K562 (cell line): ENCODE results near the gene ETV3. TPM values are rescaled to one million over a fixed set of nuclear protein-coding genes. Genes with fewer than 3 reads are reported as not detected.

Experiments used
- ATAC-seq: fragments of 200-7000 bp; cut with Tn5 transposase; 3 replicates; pipeline ENCODE4 v1.9.1; 2020; ENCODE audit warnings: moderate library complexity
- BruUV-seq: library from RNA; stranded (reverse); fragments of 400-500 nt; replicated peaks from 2 replicates; lab custom pipeline; 2021; lab: Mats Ljungman, UMichigan
- CTCF ChIA-PET: fragments of 300-600 bp; formaldehyde crosslinking; extraction: SDS; loops from one replicate; lab custom pipeline; 2021; ENCODE audit warnings: low intra/inter-chr PET ratio; lab: Yijun Ruan, JAX
- POLR2A ChIA-PET: fragments of 300-600, 350-650 bp; sonication (Branson Sonifier 250); formaldehyde crosslinking; extraction: SDS; loops from one replicate; lab custom pipeline; 2021; ENCODE audit warnings: antibody characterized with exemption, inconsistent platforms; lab: Yijun Ruan, JAX
- DNase-seq, 4 experiments: peaks; one replicate each; pipeline versions ENCODE4 v3.0.0 to v3.0.0-alpha.2; 2011 to 2018; ENCODE audit warnings: low spot score in 3 of 4, mixed read lengths in 3 of 4; ENCODE audit errors: extremely low read depth in 1 of 4
- FAIRE-seq: peaks from 2 replicates; lab custom pipeline; 2011; peaks lifted over from hg19 to GRCh38; lab: Jason Lieb, UNC
- H2AFZ ChIP-seq: 2 replicates; pipeline ENCODE4 v1.6.0; 2011; ENCODE audit warnings: low read depth, low read length, control low read depth, inconsistent platforms
- H3K27ac ChIP-seq: fragments of 200-600 bp; 3 replicates; pipeline ENCODE4 v1.8.0; 2011; ENCODE audit warnings: low read depth, mild to moderate bottlenecking, control low read depth, inconsistent platforms, low read length, moderate library complexity, mixed read lengths; ENCODE audit errors: extremely low read depth
- H3K27me3 ChIP-seq, 2 experiments: fragments of 300-600 bp in 1 of 2; 2 replicates in 1 of 2; 3 replicates in 1 of 2; pipeline versions ENCODE4 v1.6.0 to v1.8.0; 2011; ENCODE audit warnings: inconsistent platforms in 2 of 2, low read length in 2 of 2, mild to moderate bottlenecking in 1 of 2, mixed read lengths in 1 of 2, moderate library complexity in 1 of 2; ENCODE audit not compliant: control insufficient read depth in 2 of 2, insufficient read depth in 2 of 2
- H3K36me3 ChIP-seq: fragments of 300-600 bp; 3 replicates; pipeline ENCODE4 v1.8.0; 2011; ENCODE audit warnings: mild to moderate bottlenecking, low read length, inconsistent platforms; ENCODE audit not compliant: control insufficient read depth, insufficient read depth
- H3K4me1 ChIP-seq, 2 experiments: fragments of 200-600 bp in 1 of 2; replicated peaks in 1 of 2; 2 replicates in 1 of 2; 3 replicates in 1 of 2; pipeline versions ENCODE4 v1.5.1 to v1.8.0; 2011; ENCODE audit warnings: inconsistent platforms in 2 of 2, low read length in 2 of 2, mild to moderate bottlenecking in 1 of 2, mixed read lengths in 1 of 2, moderate library complexity in 1 of 2; ENCODE audit not compliant: control insufficient read depth in 2 of 2, insufficient read depth in 2 of 2
- H3K4me2 ChIP-seq: 2 replicates; pipeline ENCODE4 v1.6.1; 2011; ENCODE audit warnings: low read length, control low read depth, inconsistent platforms, mixed read lengths; ENCODE audit not compliant: insufficient read depth
- H3K4me3 ChIP-seq: fragments of 200-600 bp; sonication (generic), shearing (Covaris generic); 2 replicates; pipeline ENCODE4 v1.5.1; 2016; ENCODE audit warnings: control low read depth, inconsistent platforms
- H3K79me2 ChIP-seq: fragments of 200-600 bp; 3 replicates; pipeline ENCODE4 v1.8.0; 2011; ENCODE audit warnings: low read length, inconsistent platforms; ENCODE audit not compliant: control insufficient read depth, insufficient read depth
- H3K9ac ChIP-seq, 2 experiments: 2 replicates each; pipeline versions ENCODE4 v1.6.0 to v1.6.1; 2011; ENCODE audit warnings: low read depth in 2 of 2, low read length in 2 of 2, control low read depth in 1 of 2, inconsistent platforms in 1 of 2, mild to moderate bottlenecking in 1 of 2, mixed read lengths in 1 of 2; ENCODE audit not compliant: insufficient read depth in 1 of 2
- H3K9me1 ChIP-seq: one replicate; pipeline ENCODE4 v1.6.0; 2011; ENCODE audit warnings: inconsistent platforms, mild to moderate bottlenecking, low read length, moderate library complexity; ENCODE audit not compliant: control insufficient read depth, insufficient read depth
- H3K9me3 ChIP-seq: replicated peaks from 2 replicates; pipeline ENCODE4 v1.5.1; 2011; ENCODE audit warnings: low read depth, low read length, inconsistent platforms; ENCODE audit not compliant: control insufficient read depth, insufficient read depth
- H4K20me1 ChIP-seq: replicated peaks from 2 replicates; pipeline ENCODE4 v1.6.1; 2011; ENCODE audit warnings: low read length, inconsistent platforms, mixed read lengths; ENCODE audit not compliant: control insufficient read depth, insufficient read depth
- ARID1B ChIP-seq: fragments of 450-650 bp; IDR thresholded peaks from 2 replicates; pipeline ENCODE4 v1.6.1; 2016; ENCODE audit warnings: antibody characterized with exemption, mild to moderate bottlenecking, inconsistent platforms
- BMI1 ChIP-seq: fragments of 150-350 bp; IDR thresholded peaks from 2 replicates; pipeline ENCODE4 v1.6.1; 2014; ENCODE audit warnings: low read length
- DDX20 ChIP-seq: fragments of 450-650 bp; IDR thresholded peaks from 2 replicates; pipeline ENCODE4 v1.6.1; 2016; ENCODE audit warnings: missing genetic modification characterization, low read depth, mild to moderate bottlenecking, missing compliant biosample characterization, moderate library complexity
- NCOA6 ChIP-seq: fragments of 450-650 bp; IDR thresholded peaks from 2 replicates; pipeline ENCODE4 v1.6.1; 2017; ENCODE audit warnings: mild to moderate bottlenecking
- PML ChIP-seq: IDR thresholded peaks from 2 replicates; pipeline ENCODE4 v1.6.1; 2012; ENCODE audit warnings: low read length, inconsistent platforms
- SMAD3 ChIP-seq: fragments of 450-650 bp; formaldehyde crosslinking; conservative IDR thresholded peaks from 2 replicates; pipeline ENCODE4 v1.4.0; 2020; ENCODE audit warnings: mild to moderate bottlenecking
- ZFP36 ChIP-seq: fragments of 150-350 bp; IDR thresholded peaks from 2 replicates; pipeline ENCODE4 v1.6.1; 2018; ENCODE audit warnings: low read length, low read depth; ENCODE audit not compliant: partially characterized antibody
- WGBS: fragments of 100-300 bp; shearing (Covaris generic); methylation state at CpG from one replicate; pipeline ENCODE4 v1.1.6; 2016; ENCODE audit warnings: low coverage, mixed read lengths; ENCODE audit not compliant: insufficient coverage; ENCODE audit errors: missing lambda C conversion rate; 5-methylcytosine and 5-hydroxymethylcytosine counted together
- in situ Hi-C: fragments of 300-500 bp; cut with MboI; formaldehyde crosslinking; loops from 4 replicates; pipeline ENCODE4 v1.15.0; 2018; ENCODE audit warnings: inconsistent platforms, mixed read lengths
- intact Hi-C: fragments of 100-400 bp; cut with micrococcal nuclease; formaldehyde crosslinking; loops from 2 replicates; pipeline ENCODE4 v1.14.2; 2022
- polyA plus RNA-seq, 8 experiments: library from polyadenylated mRNA; depleted of rRNA in 4 of 8; stranded (reverse) in 5 of 8; unstranded in 3 of 8; fragments of >200 nt; fragmentation: Nextera tagmentation in 2 of 8; fragmentation: Illumina TruSeq in 1 of 8; extraction: Ambion mirVana in 2 of 8; extraction: Trizol in 1 of 8; gene quantifications; 2 replicates each; pipeline versions ENCODE4 v1.2.1 to v1.2.3, GENCODE V29; 2011 to 2014; ENCODE audit warnings: inconsistent platforms in 1 of 8, missing spikeins in 1 of 8
- total RNA-seq, 7 experiments: library from RNA; depleted of rRNA in 6 of 7; stranded (reverse); fragments of >200 nt in 6 of 7; fragmentation: Illumina TruSeq in 2 of 7; extraction: Trizol in 2 of 7; gene quantifications; 2 replicates each; pipeline versions ENCODE4 v1.2.1 to v1.2.3, GENCODE V29; 2011 to 2021; ENCODE audit warnings: low replicate concordance in 1 of 7
- TF ChIP-seq, protein P1 (sequence below): fragments of 250-450 bp; sonication (Bioruptor Pico); IDR thresholded peaks from 2 replicates; pipeline ENCODE4 v1.5.0; 2021; ENCODE audit warnings: mild to moderate bottlenecking, moderate library complexity
- TF ChIP-seq, protein P2 (sequence below): fragments of 250-450 bp; sonication (Bioruptor Pico); IDR thresholded peaks from 2 replicates; pipeline ENCODE4 v1.9.0; 2021; ENCODE audit warnings: mild to moderate bottlenecking
- TF ChIP-seq, protein P3 (sequence below): IDR thresholded peaks from 2 replicates; pipeline ENCODE4 v1.6.1; 2014; ENCODE audit warnings: antibody characterized with exemption
- TF ChIP-seq, protein P4 (sequence below): fragments of 250-450 bp; sonication (Bioruptor Pico); IDR thresholded peaks from 2 replicates; pipeline ENCODE4 v1.4.0; 2020
- TF ChIP-seq, protein P5 (sequence below): fragments of 450-650 bp; formaldehyde crosslinking; IDR thresholded peaks from 2 replicates; pipeline ENCODE4 v1.4.0; 2020; ENCODE audit warnings: mild to moderate bottlenecking, mixed read lengths
- TF ChIP-seq, protein P6 (sequence below): fragments of 250-450 bp; sonication (Bioruptor Pico); IDR thresholded peaks from 2 replicates; pipeline ENCODE4 v1.9.0; 2021; ENCODE audit warnings: mild to moderate bottlenecking, inconsistent platforms

ETV3 gene
- total and polyA plus RNA-seq, 9 of the 15 experiments (the other 6 are each of a cell fraction or from before 2014, with no cell fraction given), result 3.1 to 16.0 (median 9.0) TPM

DNA sequence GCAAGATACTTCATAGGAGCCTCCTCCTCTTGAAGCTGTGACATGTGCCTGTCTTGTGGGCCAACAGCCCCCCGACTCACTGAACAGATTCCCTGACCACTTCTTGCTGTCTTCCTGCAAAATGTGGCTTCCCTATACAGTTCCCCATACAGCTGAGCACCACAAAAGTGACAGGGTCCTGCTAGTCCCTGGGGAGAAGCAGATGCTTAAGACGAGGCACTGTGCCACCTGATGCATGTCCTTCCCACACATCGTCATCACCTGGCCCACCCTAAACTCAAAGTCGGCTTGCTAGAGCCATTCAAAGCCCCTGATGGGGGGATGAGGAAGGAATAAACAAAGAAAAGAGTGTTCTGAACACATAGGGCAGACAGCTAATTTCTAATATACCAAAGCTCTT lies 29.2 kb upstream of the ETV3 start:
- 1% methylated on average over 4 of the region's 4 CpGs for WGBS
- FAIRE-seq (no peak), ATAC-seq (no peak), DNase-seq (no peak)
- no peaks in the 10 kb centered on the region for H3K9me3 ChIP-seq
- no peak overlapping the region for H3K9ac ChIP-seq
- intact Hi-C loops (no loop called here), in situ Hi-C loops (loop anchor here (10.0 to 25.0 kb wide), 2 partner anchors 327 to 770 kb away; no protein-coding TSS in a partner anchor)
- H3K27me3 ChIP-seq, result peaks cover 38 to 47% of the 10 kb centered on the region in 2 experiments
- H3K27ac ChIP-seq, result no peak overlapping the region
- H4K20me1 ChIP-seq, result no peaks in the 10 kb centered on the region
- H3K4me2 ChIP-seq, result no peak overlapping the region
- ChIA-PET POLR2A (no interaction called here), CTCF (no interaction called here)
- H3K36me3 ChIP-seq, result no peaks in the 10 kb centered on the region
- peaks cover 0 to 4% of the 10 kb centered on the region in 2 experiments; a peak in 1 of 5 replicates for H3K4me1 ChIP-seq
- no peaks in the 10 kb centered on the region for H3K79me2 ChIP-seq
- no peak overlapping the region for H2AFZ ChIP-seq
- no peak overlapping the region for H3K4me3 ChIP-seq
- H3K9me1 ChIP-seq, result no peaks in the 10 kb centered on the region
- no TSS peak for BruUV-seq
- TF ChIP-seq NCOA6 (no peak), DDX20 (tag) (no peak), ARID1B (no peak), PML (no peak), SMAD3 (CRISPR knock-in tag) (no peak), ZFP36 (no peak), BMI1 (no peak)
- TF ChIP-seq, protein P1, sequence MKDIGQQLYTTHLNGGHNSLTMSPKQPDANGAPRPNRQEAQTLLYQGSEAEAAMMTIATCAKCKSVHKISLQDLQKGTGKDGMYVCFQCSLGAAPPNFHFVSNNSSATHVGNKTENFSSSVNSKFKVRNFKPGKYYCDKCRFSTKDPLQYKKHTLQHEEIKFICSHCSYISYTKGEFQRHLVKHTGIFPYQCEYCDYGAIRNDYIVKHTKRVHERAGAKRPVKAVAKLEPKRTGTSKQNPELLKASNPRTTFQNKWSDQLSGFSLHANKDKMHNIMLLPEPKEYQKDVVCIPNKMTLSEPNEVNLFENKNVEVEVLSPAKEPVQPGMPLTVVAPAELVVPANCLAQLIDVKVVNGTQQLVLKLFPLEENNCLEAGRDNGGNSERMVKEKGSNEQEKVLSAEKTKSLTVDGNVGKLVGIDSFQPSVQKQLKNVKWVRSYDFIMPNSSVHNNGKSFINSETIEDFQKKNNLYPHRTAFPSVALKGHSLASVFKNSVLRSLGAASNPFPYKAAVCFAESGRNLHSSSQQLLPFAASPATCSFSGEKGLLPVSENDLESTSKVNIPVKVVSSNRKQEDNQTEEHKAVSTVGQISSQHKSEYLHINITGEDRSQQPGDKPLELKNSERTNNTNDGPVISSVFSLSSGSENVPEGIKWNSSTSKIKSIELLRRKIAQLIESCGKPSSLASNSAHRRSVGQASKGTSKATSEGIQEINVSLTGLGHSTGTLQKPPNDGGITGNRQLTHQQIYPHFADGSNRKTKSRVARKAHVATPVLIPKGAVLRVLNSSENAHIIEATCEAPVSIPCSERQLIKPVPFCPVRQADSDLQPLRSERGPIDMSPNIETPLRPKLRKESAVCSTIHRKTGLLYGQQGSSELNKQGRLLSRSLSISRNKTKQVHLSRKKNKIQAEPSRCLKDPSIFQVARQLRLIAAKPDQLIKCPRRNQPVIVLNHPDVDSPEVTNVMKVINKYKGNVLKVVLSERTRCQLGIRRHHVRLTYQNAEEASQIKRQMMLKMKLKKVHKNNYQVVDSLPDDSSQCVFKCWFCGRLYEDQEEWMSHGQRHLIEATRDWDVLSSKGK (CRISPR knock-in tag), result no peak
- TF ChIP-seq, protein P2, sequence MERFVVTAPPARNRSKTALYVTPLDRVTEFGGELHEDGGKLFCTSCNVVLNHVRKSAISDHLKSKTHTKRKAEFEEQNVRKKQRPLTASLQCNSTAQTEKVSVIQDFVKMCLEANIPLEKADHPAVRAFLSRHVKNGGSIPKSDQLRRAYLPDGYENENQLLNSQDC (CRISPR knock-in tag), result no peak
- TF ChIP-seq, protein P3, sequence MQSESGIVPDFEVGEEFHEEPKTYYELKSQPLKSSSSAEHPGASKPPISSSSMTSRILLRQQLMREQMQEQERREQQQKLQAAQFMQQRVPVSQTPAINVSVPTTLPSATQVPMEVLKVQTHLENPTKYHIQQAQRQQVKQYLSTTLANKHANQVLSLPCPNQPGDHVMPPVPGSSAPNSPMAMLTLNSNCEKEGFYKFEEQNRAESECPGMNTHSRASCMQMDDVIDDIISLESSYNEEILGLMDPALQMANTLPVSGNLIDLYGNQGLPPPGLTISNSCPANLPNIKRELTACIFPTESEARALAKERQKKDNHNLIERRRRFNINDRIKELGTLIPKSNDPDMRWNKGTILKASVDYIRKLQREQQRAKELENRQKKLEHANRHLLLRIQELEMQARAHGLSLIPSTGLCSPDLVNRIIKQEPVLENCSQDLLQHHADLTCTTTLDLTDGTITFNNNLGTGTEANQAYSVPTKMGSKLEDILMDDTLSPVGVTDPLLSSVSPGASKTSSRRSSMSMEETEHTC, result no peak
- TF ChIP-seq, protein P4, sequence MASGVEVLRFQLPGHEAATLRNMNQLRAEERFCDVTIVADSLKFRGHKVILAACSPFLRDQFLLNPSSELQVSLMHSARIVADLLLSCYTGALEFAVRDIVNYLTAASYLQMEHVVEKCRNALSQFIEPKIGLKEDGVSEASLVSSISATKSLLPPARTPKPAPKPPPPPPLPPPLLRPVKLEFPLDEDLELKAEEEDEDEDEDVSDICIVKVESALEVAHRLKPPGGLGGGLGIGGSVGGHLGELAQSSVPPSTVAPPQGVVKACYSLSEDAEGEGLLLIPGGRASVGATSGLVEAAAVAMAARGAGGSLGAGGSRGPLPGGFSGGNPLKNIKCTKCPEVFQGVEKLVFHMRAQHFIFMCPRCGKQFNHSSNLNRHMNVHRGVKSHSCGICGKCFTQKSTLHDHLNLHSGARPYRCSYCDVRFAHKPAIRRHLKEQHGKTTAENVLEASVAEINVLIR (CRISPR knock-in tag), result no peak
- TF ChIP-seq, protein P5, sequence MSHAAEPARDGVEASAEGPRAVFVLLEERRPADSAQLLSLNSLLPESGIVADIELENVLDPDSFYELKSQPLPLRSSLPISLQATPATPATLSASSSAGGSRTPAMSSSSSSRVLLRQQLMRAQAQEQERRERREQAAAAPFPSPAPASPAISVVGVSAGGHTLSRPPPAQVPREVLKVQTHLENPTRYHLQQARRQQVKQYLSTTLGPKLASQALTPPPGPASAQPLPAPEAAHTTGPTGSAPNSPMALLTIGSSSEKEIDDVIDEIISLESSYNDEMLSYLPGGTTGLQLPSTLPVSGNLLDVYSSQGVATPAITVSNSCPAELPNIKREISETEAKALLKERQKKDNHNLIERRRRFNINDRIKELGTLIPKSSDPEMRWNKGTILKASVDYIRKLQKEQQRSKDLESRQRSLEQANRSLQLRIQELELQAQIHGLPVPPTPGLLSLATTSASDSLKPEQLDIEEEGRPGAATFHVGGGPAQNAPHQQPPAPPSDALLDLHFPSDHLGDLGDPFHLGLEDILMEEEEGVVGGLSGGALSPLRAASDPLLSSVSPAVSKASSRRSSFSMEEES (CRISPR knock-in tag), result no peak
- TF ChIP-seq, protein P6, sequence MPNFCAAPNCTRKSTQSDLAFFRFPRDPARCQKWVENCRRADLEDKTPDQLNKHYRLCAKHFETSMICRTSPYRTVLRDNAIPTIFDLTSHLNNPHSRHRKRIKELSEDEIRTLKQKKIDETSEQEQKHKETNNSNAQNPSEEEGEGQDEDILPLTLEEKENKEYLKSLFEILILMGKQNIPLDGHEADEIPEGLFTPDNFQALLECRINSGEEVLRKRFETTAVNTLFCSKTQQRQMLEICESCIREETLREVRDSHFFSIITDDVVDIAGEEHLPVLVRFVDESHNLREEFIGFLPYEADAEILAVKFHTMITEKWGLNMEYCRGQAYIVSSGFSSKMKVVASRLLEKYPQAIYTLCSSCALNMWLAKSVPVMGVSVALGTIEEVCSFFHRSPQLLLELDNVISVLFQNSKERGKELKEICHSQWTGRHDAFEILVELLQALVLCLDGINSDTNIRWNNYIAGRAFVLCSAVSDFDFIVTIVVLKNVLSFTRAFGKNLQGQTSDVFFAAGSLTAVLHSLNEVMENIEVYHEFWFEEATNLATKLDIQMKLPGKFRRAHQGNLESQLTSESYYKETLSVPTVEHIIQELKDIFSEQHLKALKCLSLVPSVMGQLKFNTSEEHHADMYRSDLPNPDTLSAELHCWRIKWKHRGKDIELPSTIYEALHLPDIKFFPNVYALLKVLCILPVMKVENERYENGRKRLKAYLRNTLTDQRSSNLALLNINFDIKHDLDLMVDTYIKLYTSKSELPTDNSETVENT (CRISPR knock-in tag), result no peak
